BE2C (cell line): ENCODE data around the gene ZNF263.

Experiments
- DNase-seq: peaks from one replicate; pipeline ENCODE4 v3.0.0-alpha.2; 2020
- H3K27me3 ChIP-seq: fragments of 250-450 bp; sonication (Bioruptor Pico); 2 replicates; pipeline ENCODE4 v1.5.1; 2020; ENCODE audit warnings: mild to moderate bottlenecking
- H3K36me3 ChIP-seq: fragments of 250-450 bp; sonication (Bioruptor Pico); 2 replicates; pipeline ENCODE4 v1.5.1; 2020; ENCODE audit warnings: mild to moderate bottlenecking
- H3K4me1 ChIP-seq: fragments of 250-450 bp; sonication (Bioruptor Pico); 2 replicates; pipeline ENCODE4 v1.5.1; 2020
- H3K4me3 ChIP-seq: 2 replicates; pipeline ENCODE4 v1.5.1; 2011; ENCODE audit warnings: low read depth, low read length
- H3K9me3 ChIP-seq: fragments of 250-450 bp; sonication (Bioruptor Pico); 2 replicates; pipeline ENCODE4 v1.5.1; 2020
- TF ChIP-seq, protein P1 (sequence below): IDR thresholded peaks from 2 replicates; pipeline ENCODE4 v1.5.1; 2012; ENCODE audit warnings: mild to moderate bottlenecking, low read depth, low read length

ZNF263 gene

DNA sequence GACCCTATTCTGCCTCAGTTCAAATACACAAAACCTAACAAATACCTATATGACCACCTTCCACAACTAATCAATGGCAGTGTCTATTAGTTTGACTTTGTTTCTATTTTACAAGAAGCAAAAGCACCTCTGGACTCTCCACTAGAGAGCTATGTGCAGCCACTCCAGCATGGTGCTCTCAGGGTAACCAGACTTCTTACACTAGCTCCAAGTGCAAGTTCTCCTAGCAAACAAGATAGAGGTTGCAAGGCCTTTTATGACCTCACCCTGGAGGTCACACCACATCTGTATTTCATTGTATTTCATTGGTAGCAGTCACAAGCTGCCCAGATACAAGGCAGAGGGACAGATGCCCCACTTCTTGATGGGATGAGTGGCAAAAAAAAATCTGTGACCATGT lies 8.3 kb upstream of the ZNF263 start:
- peaks cover 18% of the 10 kb centered on the region for H3K27me3 ChIP-seq
- H3K4me3 ChIP-seq = no peak overlapping the region
- TF ChIP-seq, protein P1, sequence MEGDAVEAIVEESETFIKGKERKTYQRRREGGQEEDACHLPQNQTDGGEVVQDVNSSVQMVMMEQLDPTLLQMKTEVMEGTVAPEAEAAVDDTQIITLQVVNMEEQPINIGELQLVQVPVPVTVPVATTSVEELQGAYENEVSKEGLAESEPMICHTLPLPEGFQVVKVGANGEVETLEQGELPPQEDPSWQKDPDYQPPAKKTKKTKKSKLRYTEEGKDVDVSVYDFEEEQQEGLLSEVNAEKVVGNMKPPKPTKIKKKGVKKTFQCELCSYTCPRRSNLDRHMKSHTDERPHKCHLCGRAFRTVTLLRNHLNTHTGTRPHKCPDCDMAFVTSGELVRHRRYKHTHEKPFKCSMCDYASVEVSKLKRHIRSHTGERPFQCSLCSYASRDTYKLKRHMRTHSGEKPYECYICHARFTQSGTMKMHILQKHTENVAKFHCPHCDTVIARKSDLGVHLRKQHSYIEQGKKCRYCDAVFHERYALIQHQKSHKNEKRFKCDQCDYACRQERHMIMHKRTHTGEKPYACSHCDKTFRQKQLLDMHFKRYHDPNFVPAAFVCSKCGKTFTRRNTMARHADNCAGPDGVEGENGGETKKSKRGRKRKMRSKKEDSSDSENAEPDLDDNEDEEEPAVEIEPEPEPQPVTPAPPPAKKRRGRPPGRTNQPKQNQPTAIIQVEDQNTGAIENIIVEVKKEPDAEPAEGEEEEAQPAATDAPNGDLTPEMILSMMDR = no peak
- H3K9me3 ChIP-seq = no peaks in the 10 kb centered on the region
- DNase-seq = no peak
- peaks cover 3% of the 10 kb centered on the region; the same call in 1 of the 2 replicates for H3K4me1 ChIP-seq
- H3K36me3 ChIP-seq = no peaks in the 10 kb centered on the region

DNA sequence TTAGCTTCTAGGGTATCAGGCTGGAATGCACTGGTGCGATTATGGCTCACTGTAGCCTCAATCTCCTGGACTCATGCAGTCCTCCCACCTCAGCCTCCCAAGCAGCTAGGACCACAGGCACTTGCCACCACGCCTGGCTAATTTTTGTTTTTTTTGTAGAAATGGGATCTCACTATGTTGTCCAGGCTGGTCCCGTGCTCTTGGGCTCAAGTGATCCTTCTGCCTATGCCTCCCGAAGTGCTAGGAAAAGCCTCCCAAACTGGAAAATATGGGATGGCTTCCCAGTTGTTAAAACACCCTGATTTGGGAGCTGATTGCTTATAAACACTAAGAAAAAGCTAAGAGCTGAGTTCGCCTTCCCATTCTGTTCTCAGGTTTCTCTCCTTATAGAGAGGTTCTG lies 6.6 kb upstream of the ZNF263 start:
- Histone ChIP-seq H3K9me3 (no peaks in the 10 kb centered on the region), H3K4me3 (no peak overlapping the region), H3K36me3 (no peaks in the 10 kb centered on the region), H3K4me1 (peaks cover 3% of the 10 kb centered on the region; the same call in 1 of the 2 replicates), H3K27me3 (peaks cover 18% of the 10 kb centered on the region)
- DNase-seq = no peak
- TF ChIP-seq, protein P1 = no peak

DNA sequence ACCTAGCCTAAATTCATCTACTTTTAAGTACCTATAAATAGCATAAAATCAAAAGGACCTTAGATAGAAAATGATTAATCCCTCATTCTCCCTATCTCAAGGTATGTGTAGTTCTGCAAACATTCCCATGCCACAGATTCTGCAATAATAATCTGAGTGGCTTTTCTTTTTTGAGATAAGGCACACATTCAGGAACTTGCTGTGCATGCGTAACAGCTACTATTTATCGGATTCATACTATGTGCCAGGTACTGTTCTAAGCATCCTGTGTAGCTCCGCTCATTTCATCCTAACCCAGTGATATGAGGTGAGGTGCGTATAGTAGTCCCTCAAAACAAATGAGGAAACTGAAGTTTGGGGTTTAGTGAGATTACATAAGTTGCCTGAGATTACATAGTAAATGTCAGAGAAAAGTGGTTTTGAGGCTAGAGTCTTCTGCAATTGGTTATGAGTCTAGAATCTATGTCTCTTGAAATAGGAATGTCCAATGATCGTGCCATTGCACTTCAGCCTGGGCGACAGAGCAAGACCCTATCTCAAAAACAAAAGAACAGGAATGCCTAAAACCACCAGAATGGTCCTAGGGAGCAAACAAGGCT lies 2.0 kb upstream of the ZNF263 start:
- no peak for DNase-seq
- Histone ChIP-seq H3K36me3 (peaks cover 19% of the 10 kb centered on the region), H3K27me3 (peaks cover 17% of the 10 kb centered on the region), H3K4me3 (no peak overlapping the region), H3K4me1 (no peaks in the 10 kb centered on the region), H3K9me3 (no peaks in the 10 kb centered on the region)
- TF ChIP-seq, protein P1 = no peak

DNA sequence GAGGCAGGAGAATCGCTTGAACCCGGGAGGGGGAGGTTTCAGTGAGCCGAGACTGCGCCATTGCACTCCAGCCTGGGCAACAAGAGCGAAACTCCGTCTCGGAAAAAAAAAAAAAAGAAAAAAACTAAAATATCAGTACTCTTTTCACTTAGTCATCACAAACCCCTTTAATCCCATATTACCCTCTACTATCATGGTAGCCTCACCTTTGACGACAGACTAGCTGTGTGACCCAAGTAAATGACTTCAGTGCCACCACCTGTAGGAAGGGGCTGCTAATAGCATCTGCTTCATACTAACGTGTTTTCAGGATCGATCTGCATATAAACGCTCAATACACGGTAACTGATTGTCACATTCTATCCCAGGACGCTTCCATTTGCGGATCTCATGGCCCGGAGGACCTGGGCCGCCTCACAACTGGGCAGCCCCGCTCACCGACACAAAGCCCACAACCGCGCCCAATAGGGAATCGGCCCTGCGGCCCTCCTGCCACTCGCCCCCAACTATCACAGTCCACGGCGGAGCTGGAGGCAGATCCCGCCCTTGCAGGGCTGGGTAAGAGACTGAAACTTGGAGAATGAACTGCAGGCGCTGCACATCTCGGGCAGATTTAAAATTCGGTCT lies 1.1 kb upstream of the ZNF263 start:
- TF ChIP-seq, protein P1 = no peak
- Histone ChIP-seq H3K9me3 (no peaks in the 10 kb centered on the region), H3K27me3 (peaks cover 9% of the 10 kb centered on the region), H3K36me3 (peaks cover 27% of the 10 kb centered on the region), H3K4me1 (no peaks in the 10 kb centered on the region), H3K4me3 (peak overlapping the region; percentile 99)
- peak; percentile 85 for DNase-seq

DNA sequence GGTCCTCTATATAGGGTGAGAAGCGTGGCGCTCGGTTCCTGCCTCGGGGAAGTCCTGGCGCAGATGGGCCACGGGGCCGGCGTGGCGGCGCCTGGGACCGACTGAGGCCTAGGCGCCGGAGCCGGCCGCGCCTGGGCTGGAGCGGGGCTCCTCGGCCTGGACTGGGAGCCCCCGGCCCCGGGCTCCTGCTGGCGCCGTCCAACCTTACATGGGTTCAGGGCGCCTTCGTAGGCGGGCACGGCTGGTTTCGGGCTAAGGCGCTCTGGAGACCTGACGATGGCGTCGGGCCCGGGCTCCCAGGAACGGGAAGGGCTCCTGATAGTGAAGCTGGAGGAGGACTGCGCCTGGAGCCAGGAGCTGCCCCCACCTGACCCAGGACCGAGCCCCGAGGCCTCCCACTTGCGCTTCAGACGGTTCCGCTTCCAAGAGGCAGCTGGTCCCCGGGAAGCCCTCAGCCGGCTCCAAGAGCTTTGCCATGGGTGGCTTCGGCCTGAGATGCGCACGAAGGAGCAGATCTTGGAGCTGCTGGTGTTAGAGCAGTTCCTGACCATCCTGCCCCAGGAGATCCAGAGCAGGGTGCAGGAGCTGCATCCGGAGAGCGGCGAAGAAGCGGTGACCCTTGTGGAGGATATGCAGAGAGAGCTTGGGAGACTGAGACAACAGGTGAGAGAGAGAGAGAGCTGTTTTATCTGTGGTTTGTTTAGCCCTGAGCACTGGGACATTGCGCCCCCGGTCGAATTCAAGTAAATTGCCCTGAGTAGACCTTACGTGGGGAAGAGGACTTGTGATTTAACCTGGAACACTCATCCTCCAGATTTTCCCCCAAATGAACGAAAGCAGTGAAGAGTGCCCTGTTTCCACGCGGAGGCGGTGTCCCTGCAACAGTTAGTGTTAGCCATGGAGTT lies 504 bp downstream of the ZNF263 start:
- no peaks in the 10 kb centered on the region for H3K27me3 ChIP-seq
- H3K4me1 ChIP-seq = no peaks in the 10 kb centered on the region
- H3K4me3 ChIP-seq = peak overlapping the region; percentile 99
- H3K36me3 ChIP-seq = peaks cover 36% of the 10 kb centered on the region
- DNase-seq = peak; percentile 19
- TF ChIP-seq, protein P1 = no peak
- H3K9me3 ChIP-seq = no peaks in the 10 kb centered on the region
